ENCODE results near the gene REEP3.

- TF ChIP-seq CTCF (IDR thresholded peaks at IDR 0.05; ENCODE audit: low read length) (no peak), EZH2 (optimal IDR thresholded peaks at IDR 0.05; ENCODE audit: low read depth, low read length) (no peak)
Measured at GRCh38 chr10:63493004-63493403, 28.2 kb upstream of the REEP3 start.

All from MM.1S (cell line).